Stimulated activated CD4-positive, alpha-beta T cell treated with anti-CD3 and anti-CD28 coated beads, Interleukin-15, amount 100 ng/mL, for 1 hour (primary cell): Measurements from ENCODE around the gene RPS16.
A peak's percentile ranks its signal among the peaks of the same experiment; 100 is the strongest.

ENCODE experiments used
- DNase-seq, 2 donors: peaks; one replicate each; pipeline ENCODE4 v3.0.0-alpha.2; 2020; ENCODE audit warnings: low read depth in 1 of 2, low spot score in 1 of 2

Gene RPS16

DNA sequence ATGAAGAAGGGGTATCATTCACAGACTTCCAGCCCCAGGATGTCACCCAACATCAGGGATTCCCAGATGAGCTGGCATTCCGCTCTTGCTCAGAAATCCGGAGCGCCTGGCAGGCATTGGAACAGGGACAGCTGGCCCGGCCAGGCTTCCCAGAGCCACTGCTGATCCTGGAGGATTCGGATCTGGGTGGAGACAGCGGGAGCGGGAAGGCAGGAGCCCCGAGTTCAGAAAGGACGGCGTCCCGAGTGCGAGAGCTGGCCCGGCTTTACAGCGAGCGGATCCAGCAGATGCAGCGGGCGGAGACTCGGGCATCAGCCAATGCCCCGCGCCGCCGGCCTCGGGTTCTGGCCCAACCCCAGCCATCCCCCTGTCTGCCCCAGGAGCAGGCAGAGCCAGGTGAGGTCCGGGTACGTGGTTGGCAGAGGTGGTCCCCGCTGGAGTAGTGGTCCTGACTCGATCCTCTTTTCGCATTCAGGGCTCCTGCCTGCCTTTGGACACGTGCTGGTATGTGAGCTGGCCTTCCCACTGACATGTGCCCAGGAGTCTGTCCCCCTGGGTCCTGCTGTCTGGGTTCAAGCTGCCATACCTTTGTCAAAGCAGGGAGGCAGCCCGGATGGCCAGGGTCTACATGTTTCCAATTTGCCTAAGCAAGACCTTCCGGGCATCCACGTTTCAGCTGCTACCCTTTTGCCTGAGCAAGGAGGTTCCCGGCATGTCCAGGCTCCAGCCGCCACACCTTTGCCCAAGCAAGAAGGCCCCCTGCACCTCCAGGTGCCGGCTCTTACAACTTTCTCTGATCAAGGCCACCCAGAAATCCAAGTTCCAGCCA lies 12.3 kb downstream of the RPS16 start:
- no peak for DNase-seq

DNA sequence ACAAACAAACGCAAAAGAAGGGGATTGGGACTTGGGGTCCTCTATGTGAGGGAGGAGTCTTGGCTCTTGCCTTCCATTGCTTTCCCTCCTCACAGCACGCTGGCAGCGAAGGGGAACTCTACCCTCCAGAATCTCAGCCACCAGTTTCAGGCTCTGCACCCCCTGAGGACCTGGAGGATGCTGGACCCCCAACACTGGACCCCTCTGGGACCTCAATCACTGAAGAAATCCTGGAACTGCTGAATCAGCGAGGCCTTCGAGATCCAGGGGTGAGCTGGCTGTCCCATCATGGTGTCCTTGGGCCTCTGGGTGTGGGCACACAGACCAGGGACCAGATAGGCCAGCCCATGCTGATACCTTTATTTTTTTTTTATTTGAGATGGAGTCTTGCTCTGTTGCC lies 13.7 kb downstream of the RPS16 start:
- DNase-seq: no peak

DNA sequence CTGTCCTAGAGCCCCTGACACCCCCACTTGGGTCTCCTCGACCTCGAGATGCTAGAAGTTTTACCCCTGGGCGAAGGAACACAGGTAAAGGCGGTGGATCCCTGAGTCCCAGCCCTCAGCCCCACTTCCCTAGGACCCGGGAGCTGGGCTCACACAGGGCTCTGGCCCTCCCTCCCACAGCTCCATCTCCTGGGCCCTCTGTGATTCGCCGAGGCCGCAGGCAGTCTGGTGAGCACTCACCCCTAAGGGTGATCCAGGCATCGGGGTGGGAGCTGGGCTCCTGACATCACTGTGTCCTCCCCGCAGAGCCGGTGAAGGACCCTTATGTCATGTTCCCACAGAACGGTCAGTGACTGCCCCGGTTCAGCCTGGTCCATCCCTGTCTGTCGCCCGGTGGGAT lies 15.0 kb downstream of the RPS16 start:
- DNase-seq: no peak

DNA sequence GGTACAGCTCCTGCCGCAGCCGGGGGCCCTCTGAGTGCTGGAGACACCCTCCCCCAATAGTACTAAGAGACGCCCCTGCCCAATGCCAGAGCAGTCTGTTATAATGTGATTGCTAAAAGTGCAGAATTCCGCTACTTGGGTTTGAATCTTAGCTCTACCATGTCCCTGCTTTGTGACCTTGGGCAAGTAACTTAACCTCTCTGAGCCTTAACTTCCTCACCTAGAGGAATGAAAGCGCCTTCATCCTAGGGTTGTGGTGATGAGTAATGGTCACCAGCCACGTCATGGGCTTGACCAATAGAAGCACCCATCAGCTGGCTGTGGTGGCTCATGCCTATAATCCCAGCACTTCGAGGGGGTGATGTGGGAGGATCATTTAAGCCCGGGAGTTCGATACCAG lies 16.7 kb downstream of the RPS16 start:
- DNase-seq: no peak

DNA sequence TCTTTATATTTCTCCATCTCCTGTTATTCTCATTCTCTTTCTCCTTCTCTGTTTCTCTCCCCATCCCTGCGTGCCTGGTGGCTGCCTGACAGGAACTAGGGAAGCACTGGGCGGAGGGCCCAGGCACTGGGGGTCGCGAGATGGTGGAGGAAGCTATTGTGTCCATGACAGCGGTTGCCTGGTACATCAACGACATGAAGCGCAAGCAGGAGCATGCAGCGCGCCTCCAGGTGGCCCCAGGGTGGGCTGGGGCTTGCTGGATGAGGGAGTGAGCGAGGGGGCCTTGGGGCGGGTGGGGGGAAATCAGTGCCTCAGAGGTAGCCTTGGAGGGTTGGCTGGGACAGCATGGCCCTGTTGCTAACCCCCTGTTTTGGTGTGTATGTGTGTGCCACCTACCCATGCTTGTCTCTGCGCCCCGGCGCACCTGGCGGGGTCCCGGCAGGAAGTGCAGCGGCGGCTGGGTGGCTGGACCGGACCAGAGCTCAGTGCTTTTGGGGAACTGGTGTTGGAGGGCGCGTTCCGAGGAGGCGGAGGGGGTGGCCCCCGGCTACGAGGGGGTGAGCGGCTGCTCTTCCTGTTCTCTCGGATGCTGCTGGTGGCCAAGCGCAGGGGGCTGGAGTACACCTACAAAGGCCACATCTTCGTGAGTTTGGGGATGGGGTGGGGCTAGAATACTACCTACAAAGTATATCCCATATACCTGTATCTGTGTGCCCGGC lies 18.1 kb downstream of the RPS16 start:
- no peak for DNase-seq

DNA sequence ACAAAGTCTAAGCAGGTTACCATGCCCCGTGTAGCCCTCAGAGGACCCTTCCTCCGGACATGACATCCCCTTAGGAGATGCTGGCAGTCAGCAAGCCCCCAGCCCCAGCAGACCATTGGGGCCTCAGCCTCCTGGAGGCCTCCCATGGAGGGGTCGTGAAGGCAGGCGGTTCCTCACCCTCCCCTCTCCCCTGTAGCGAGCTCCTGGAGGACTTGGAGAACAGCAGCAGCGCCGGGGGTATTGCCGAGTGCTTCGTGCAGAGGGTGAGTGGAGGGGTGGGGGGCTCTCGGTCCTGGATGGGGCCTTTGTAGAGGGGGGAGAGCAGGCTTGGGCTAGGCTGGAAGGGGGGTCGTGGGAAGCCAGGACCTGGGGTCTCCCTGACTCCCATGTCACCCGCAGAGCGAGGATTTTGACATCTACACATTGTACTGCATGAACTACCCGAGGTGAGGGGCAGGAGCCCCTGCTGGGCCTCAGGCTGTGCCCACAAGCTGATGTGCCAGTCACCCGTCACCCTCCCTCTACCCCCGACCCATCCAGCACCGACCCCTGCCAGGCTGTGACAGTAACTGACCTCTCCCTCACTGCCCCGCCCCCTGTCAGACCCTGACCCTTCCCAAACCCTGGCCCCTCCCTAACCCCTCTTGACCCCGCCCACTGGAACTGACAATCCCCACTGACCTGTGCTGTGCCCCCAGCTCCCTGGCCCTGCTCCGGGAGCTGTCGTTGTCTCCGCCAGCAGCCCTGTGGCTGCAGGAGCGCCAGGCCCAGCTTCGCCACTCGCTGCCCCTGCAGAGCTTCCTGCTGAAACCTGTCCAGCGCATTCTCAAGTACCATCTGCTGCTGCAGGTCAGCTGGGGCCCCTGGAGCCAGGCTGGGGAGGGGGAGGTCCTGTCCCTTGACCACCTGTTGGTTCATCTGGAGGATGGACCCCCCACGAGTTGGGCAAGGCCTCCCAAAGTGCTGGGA lies 19.3 kb downstream of the RPS16 start:
- DNase-seq: no peak

DNA sequence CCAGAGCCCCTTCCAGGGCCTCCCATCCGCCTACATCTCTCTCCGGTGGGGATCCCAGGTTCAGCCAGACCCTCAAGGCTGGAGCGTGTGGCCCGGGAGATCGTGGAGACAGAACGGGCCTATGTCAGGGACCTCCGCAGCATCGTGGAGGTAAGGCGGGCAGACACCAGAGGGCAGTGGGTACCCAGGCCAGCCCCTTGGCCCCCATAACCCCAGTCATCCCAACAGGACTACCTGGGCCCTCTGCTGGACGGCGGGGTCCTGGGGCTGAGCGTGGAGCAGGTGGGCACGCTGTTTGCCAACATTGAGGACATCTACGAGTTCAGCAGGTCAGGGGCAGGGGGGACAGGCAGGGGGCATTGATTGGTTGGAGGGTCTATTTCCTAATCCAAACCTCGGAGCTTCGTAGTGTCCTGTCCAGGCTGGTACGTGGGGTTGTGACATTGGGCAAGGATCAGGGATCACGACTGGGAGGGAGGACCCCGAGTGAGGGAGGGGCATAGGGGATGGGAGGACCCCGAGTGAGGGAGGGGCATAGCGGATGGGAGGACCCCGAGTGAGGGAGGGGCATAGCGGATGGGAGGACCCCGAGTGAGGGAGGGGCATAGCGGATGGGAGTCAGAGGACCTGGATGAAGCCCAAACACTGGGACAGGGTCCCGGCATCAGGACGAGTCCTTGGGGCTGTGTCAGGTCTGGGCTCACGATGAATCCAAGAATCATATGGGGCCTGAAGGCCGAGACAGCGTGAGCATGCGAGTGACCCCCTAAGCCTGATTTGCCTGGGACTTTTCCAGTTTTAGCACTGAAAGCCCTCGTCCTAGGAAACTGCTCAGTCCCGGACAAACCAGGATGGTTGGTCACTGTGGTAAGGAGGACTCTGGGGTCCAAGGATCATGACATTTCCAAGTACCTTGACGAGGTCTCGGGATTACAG lies 20.4 kb downstream of the RPS16 start:
- no peak for DNase-seq

DNA sequence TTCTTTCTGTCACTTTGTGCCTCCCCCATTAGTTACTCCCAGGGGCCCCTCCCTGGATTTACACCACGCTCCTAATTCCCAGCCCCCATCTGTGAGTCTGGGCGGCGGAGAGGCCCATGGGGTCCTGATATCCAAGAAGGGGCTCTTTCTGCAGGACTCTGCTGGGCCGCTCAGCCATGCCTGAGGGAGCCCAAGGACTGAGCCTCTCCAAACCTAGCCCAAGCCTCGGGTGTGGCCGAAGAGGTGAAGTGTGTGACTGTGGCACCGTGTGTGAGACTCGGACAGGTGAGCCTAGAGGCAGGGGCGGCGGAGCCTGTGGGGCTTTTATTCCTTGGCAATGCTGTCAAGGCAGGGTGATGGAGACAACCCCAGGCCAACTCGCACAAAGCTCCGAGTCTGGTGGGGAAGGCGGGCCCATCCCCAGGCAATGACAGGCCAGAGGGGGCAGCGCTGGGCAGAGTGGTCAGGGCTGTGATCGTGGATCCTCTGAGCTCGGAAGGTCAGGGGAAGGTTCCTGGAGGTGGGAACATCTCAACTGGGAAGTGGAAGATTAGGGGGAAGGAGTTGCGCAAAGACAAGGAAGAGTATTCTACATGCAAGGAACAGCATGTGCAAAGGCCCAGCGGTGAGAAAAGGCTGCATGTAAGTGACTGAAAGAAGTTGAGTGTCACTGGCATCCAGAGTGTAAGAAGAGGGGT lies 21.7 kb downstream of the RPS16 start:
- no peak for DNase-seq

DNA sequence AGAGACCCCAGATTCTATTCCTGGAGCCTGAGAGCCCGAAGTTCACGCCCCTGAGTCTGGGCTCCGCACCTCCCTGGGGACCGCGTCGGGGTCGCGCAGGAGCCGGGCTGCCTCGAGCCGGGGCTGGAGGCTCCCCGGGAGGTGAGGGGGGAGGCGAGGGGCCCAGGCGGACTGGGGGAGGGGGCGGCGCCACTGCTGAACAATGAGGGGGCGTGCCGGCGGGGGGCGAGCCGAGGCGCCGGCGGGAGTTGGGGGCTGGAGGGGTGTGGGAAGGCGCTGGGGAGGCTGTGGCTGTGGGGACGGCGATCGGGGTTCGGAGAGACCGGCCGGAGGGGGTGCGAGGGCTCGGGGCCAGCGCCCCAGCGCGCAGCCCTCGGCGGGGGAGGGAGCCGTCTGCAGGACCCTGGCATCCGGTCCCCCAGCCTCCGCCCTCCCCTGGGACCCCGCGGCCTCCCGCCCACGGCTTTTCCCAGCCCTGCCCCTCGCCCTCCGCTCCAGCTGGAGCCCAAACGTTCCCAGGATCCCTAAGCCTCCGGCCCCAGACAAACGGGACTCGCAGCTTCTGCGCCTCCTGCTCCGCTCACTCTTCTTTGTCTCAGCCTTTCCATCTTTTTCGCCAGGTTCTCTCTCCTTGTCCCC lies 22.4 kb downstream of the RPS16 start:
- DNase-seq: no peak

DNA sequence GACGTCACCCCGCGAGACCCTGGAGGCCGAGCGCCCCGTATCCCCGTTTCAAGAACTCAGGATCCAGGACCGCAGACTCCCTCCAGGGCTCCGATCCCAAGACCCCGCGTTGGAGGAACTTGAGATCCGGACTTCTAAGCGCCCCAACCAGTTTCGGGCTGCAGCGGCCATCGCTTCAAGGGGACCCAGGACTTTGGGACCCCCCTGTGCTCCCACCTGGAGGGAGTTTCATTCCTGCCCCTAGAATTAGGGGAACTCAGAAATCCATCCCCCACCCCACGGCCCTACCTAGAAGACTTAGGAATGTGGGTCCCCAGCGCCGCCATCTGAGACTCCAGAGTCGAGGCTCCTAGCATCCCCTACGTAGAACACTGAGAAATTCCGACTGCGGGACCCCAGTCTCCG lies 22.9 kb downstream of the RPS16 start:
- no peak for DNase-seq

DNA sequence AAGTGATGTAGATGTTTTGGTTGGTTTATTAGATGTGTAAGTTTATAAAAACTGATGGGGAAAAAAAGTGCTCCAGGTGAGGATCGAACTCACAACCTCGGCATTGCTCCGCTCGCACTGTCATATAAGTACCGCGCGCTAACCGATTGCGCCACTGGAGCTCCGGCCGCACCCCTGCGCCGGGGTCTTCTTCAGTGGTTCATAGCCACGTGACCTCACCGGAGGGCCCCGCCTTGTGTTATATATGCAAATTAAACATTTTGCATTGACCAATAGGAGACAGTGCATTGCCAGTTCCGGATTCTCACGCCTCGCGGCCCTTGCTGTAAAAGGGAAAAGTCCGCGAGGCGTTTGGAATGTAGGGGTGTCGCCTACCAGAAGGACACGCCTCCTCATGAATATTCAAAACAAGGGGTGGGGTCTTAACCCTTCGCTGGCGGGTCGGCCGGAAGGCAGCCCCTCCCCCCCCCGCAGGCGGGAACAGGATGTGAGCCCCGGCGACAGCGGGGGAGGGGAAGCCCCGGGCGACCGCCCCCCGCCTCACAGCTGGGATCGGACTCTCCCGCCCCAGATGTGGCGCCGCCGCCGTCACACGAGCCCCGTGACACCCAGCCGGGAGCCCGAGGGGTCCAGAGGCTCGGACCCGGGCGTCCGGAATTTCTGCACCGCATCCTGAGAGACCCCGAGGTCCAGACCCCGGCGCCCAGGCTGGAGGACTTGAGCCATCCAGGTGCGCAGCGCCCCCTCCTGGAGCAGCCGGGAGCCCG lies 23.5 kb downstream of the RPS16 start, which contains the start of gene PLEKHG2:
PLEKHG2 (plus strand) TSS at position 570 of the 767 bp plus-strand sequence. CDS start 1,418 bp downstream, outside the sequence.
- peak; percentile 95 to 99 for DNase-seq

DNA sequence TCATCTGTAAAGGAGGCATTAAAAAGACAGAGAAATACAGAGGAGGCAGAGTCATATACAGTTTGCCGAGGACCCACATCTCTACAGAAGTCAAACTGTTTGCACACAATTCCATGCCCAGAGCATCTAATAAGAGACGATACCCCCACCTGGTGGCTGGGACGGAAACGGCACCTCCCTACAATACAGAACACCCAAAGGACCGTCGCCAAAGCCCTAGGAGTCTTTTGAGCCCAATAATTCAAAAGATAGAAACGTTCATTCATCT lies 24.0 kb downstream of the RPS16 start:
- peak; percentile 82 for DNase-seq

DNA sequence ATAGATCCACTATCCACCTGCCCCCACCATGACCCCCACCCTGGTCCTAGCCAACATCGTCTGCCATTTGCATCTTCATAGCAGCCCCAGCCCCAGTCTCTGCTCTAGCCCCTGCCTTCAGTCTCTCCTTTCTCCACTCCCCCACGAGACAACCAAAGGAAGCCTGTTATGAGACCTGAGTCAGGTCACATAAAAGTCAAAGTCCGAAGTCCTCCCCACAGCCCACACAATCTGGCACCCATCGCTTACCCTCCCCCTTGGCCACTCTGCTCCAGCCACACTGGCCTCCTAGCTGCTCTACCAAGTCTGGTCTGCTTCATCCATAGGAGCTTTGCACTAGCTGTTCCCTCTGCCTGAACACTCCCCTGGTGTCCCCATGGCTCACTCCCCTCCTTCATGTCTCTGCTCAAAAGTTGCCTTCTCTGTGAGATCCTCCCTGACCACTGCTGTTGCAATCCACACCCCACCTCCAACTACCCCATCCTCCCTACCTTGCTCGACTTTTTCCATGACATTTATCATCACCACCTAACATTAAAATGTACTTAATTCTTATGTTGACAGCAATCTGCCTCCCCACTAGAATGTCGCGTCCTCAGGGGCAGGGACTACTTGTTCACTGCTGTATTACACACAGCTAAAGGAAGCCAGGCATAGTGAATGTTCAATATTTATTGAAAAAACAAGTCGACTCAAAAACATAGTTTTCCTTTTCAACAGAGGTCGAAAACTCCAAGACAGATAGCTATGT lies 24.5 kb downstream of the RPS16 start:
- peak in 1 of 2 donors; percentile 42 for DNase-seq

DNA sequence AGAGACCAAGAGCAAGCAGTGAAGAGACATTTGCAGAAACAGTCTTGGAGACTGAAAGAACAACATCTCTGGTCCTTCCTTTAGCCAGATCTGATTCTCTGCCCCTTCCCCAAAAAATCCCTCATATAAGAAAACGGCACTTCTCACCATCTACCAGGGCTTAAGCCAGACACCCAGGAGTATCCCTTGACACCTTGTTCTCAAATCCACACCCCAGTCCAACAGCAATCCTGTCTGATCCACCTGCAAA lies 25.0 kb downstream of the RPS16 start:
- DNase-seq: no peak

DNA sequence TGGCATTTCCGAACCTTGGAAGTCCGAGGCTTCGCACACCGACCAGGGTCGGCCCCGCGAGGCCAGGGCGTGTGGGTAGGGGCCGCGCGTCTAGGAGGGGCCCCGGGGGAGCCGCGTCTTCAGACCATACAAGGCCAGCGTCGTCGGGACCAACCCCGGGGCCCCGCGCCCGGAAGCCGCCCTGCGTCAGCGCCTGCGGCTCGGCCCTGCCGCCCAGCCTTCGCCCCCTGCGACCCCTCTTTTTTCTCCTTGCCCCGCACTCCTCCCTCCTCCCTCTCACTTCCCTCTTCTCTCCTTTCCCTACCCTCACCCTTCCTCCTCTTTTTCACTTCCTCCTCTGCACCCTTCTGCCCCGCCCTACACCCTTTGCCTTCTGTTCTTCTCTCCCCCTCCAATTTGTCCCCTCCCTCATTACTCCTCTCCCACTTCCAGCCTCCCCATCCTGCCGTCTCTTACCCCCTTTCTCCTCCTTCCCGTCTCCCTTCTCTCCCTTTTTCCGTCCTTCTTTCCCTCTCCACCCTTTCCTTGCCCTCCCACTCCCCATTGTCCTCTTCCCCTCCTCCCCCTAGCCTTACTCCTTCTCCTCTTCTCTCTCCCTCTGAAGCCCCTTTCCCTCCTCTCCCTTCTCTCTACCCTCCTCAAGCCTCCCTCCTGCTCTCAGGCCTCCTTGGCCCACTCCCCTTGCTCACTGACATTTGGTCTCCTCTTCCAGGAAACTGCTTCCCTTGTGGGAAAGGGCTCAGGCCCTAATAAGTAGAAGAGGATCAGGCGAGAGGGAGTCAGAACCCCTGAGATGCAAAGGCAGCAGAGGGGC lies 25.5 kb downstream of the RPS16 start:
- DNase-seq: peak; percentile 49 to 68

DNA sequence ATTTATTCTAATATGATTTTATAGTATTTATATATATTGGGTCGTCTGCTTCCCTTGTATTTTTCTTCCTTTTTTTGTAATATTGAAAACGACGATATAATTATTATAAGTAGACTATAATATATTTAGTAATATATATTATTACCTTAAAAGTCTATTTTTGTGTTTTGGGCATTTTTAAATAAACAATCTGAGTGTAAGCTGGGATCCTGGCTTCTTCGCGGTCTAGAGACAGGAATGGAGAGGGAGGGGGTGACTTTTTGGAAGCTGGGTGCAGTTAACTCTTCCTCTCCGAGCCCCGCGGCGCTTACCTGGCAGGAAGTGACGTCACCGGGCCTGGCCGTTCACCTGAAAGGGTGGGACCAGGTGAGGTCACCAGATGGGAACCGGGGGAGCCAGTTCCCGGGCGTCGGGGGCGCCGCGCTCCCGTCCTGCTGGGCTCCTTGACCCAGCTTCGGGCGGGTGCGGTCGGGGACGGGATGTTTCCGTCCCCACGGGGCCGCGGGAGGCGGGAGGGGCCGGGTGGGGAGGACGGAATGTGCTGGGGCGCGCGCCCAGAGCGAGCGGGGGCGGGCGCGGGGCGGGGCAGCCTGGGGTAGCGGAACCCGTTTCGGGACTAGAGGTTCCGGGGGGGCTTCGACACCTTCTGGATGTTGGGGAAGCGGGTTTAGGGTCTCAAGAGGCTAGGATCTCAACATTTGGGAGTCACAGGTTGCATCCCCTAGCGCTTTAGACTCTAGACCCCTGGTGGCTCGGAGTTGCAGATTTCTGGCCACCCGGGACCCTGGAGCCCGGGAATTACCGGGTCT lies 26.3 kb downstream of the RPS16 start:
- peak; percentile 68 to 84 for DNase-seq
